ENCODE measurements around the gene GMPR2. TPM values are rescaled to one million over a fixed set of nuclear protein-coding genes. Genes with fewer than 3 reads are reported as not detected.

Gene GMPR2
- total RNA-seq, 1 donor from 2014 or later = 55.8 TPM

DNA sequence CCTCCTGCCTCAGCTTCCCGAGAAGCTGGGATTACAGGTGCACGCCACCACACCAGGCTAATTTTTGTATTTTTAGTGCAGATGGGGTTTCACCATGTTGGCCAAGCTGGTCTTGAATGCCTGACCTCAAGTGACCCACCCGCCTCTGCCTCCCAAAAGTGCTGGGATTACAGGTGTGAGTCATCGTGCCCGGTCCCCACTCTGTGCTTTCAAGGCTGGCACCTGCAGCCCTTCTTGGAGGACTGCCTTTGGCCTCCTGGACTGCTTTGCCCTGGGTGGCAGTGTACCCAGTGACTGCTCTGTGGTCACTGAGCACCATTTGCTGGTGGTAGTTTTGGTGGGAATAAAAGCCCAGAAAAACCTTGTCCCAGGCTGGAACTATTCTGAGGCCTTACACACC is 54.3 kb downstream of the GMPR2 start:
- H3K27me3 Mint-ChIP-seq (ENCODE audit: unreplicated experiment) = no peaks in the 10 kb centered on the region
- H3K9me3 Mint-ChIP-seq (ENCODE audit: unreplicated experiment) = peaks cover 3% of the 10 kb centered on the region
- no peak overlapping the region for H3K4me3 Mint-ChIP-seq (ENCODE audit: unreplicated experiment)
- H3K36me3 Mint-ChIP-seq (ENCODE audit: unreplicated experiment) = no peaks in the 10 kb centered on the region
- H3K27ac Mint-ChIP-seq (ENCODE audit: unreplicated experiment) = no peak overlapping the region
- no peak for DNase-seq
- TF ChIP-seq, protein P1, sequence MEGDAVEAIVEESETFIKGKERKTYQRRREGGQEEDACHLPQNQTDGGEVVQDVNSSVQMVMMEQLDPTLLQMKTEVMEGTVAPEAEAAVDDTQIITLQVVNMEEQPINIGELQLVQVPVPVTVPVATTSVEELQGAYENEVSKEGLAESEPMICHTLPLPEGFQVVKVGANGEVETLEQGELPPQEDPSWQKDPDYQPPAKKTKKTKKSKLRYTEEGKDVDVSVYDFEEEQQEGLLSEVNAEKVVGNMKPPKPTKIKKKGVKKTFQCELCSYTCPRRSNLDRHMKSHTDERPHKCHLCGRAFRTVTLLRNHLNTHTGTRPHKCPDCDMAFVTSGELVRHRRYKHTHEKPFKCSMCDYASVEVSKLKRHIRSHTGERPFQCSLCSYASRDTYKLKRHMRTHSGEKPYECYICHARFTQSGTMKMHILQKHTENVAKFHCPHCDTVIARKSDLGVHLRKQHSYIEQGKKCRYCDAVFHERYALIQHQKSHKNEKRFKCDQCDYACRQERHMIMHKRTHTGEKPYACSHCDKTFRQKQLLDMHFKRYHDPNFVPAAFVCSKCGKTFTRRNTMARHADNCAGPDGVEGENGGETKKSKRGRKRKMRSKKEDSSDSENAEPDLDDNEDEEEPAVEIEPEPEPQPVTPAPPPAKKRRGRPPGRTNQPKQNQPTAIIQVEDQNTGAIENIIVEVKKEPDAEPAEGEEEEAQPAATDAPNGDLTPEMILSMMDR (IDR thresholded peaks at IDR 0.05; ENCODE audit: partially characterized antibody, unreplicated experiment) = no peak
- H3K4me1 Mint-ChIP-seq (ENCODE audit: low read depth, unreplicated experiment) = no peaks in the 10 kb centered on the region

Other genes starting within 250 kb of the GMPR2 start
- 10.4 TPM for gene DHRS4L2, start 244.0 kb upstream of the GMPR2 start, total RNA-seq (ENCODE audit: unreplicated experiment)
- 108 TPM for gene CARMIL3, start 180.9 kb upstream of the GMPR2 start, total RNA-seq (ENCODE audit: unreplicated experiment)
- 0.44 TPM for gene CPNE6, start 161.4 kb upstream of the GMPR2 start, total RNA-seq (ENCODE audit: unreplicated experiment)
- 99.9 TPM for gene PCK2, start 138.6 kb upstream of the GMPR2 start, total RNA-seq (ENCODE audit: unreplicated experiment)
- 54.1 TPM for gene DCAF11, start 118.2 kb upstream of the GMPR2 start, total RNA-seq (ENCODE audit: unreplicated experiment)
- 3.7 TPM for gene NRL, start 118.0 kb upstream of the GMPR2 start, total RNA-seq (ENCODE audit: unreplicated experiment)
- gene FITM1, start 102.3 kb upstream of the GMPR2 start, total RNA-seq (ENCODE audit: unreplicated experiment) = 0.66 TPM
- gene PSME1, start 96.7 kb upstream of the GMPR2 start, total RNA-seq (ENCODE audit: unreplicated experiment) = 35.7 TPM
- gene EMC9, start 91.3 kb upstream of the GMPR2 start, total RNA-seq (ENCODE audit: unreplicated experiment) = 18.1 TPM
- gene PSME2, start 86.3 kb upstream of the GMPR2 start, total RNA-seq (ENCODE audit: unreplicated experiment) = 58.9 TPM
- 88.2 TPM for gene RNF31, start 85.4 kb upstream of the GMPR2 start, total RNA-seq (ENCODE audit: unreplicated experiment)
- 31.0 TPM for gene IRF9, start 71.7 kb upstream of the GMPR2 start, total RNA-seq (ENCODE audit: unreplicated experiment)
- gene REC8, start 60.8 kb upstream of the GMPR2 start, total RNA-seq (ENCODE audit: unreplicated experiment) = 136 TPM
- 25.5 TPM for gene IPO4, start 44.1 kb upstream of the GMPR2 start, total RNA-seq (ENCODE audit: unreplicated experiment)
- gene TM9SF1, start 37.5 kb upstream of the GMPR2 start, total RNA-seq (ENCODE audit: unreplicated experiment) = 35.0 TPM
- not detected for gene TSSK4, start 27.2 kb upstream of the GMPR2 start, total RNA-seq (ENCODE audit: unreplicated experiment)
- 32.4 TPM for gene CHMP4A, start 19.4 kb upstream of the GMPR2 start, total RNA-seq (ENCODE audit: unreplicated experiment)
- gene MDP1, start 16.9 kb upstream of the GMPR2 start, total RNA-seq (ENCODE audit: unreplicated experiment) = 25.5 TPM
- gene NEDD8, start 562 bp upstream of the GMPR2 start, total RNA-seq (ENCODE audit: unreplicated experiment) = 169 TPM
- gene TINF2, start 9.7 kb downstream of the GMPR2 start, total RNA-seq (ENCODE audit: unreplicated experiment) = 67.0 TPM
- 4.2 TPM for gene TGM1, start 30.2 kb downstream of the GMPR2 start, total RNA-seq (ENCODE audit: unreplicated experiment)
- 30.3 TPM for gene RABGGTA, start 38.7 kb downstream of the GMPR2 start, total RNA-seq (ENCODE audit: unreplicated experiment)
- 25.1 TPM for gene DHRS1, start 66.9 kb downstream of the GMPR2 start, total RNA-seq (ENCODE audit: unreplicated experiment)
- gene NOP9, start 66.9 kb downstream of the GMPR2 start, total RNA-seq (ENCODE audit: unreplicated experiment) = 29.2 TPM
- gene CIDEB, start 75.0 kb downstream of the GMPR2 start, total RNA-seq (ENCODE audit: unreplicated experiment) = 1.8 TPM
- gene LTB4R2, start 77.2 kb downstream of the GMPR2 start, total RNA-seq (ENCODE audit: unreplicated experiment) = 8.9 TPM
- 7.1 TPM for gene LTB4R, start 78.6 kb downstream of the GMPR2 start, total RNA-seq (ENCODE audit: unreplicated experiment)
- not detected for gene ADCY4, start 102.1 kb downstream of the GMPR2 start, total RNA-seq (ENCODE audit: unreplicated experiment)
- gene RIPK3, start 107.1 kb downstream of the GMPR2 start, total RNA-seq (ENCODE audit: unreplicated experiment) = not detected
- 11.4 TPM for gene NFATC4, start 135.3 kb downstream of the GMPR2 start, total RNA-seq (ENCODE audit: unreplicated experiment)
- 33.5 TPM for gene NYNRIN, start 166.1 kb downstream of the GMPR2 start, total RNA-seq (ENCODE audit: unreplicated experiment)
- gene CBLN3, start 196.7 kb downstream of the GMPR2 start, total RNA-seq (ENCODE audit: unreplicated experiment) = 0.51 TPM
- 28.9 TPM for gene KHNYN, start 197.0 kb downstream of the GMPR2 start, total RNA-seq (ENCODE audit: unreplicated experiment)
- 70.4 TPM for gene SDR39U1, start 209.8 kb downstream of the GMPR2 start, total RNA-seq (ENCODE audit: unreplicated experiment)